Glutamatergic neuron (in vitro differentiated cells): ENCODE data around the gene C11orf58. TPM values are rescaled to one million over a fixed set of nuclear protein-coding genes. Genes with fewer than 3 reads are reported as not detected.

Source experiments
- DNase-seq: peaks from one replicate; pipeline ENCODE4 v3.0.0; 2022
- H3K27ac Mint-ChIP-seq: one replicate; pipeline ENCODE4 v1.8.0; 2020; ENCODE audit warnings: mild to moderate bottlenecking, mixed read lengths, inconsistent platforms; ENCODE audit not compliant: unreplicated experiment
- H3K27me3 Mint-ChIP-seq: one replicate; pipeline ENCODE4 v1.8.0; 2020; ENCODE audit warnings: mild to moderate bottlenecking, moderate library complexity, mixed read lengths, inconsistent platforms; ENCODE audit not compliant: unreplicated experiment
- H3K36me3 Mint-ChIP-seq: one replicate; pipeline ENCODE4 v1.8.0; 2020; ENCODE audit warnings: mild to moderate bottlenecking, mixed read lengths, inconsistent platforms; ENCODE audit not compliant: unreplicated experiment
- H3K4me1 Mint-ChIP-seq: one replicate; pipeline ENCODE4 v1.8.0; 2020; ENCODE audit warnings: mild to moderate bottlenecking, low read depth, mixed read lengths, inconsistent platforms; ENCODE audit not compliant: unreplicated experiment
- H3K4me3 Mint-ChIP-seq: one replicate; pipeline ENCODE4 v1.8.0; 2020; ENCODE audit warnings: mild to moderate bottlenecking, mixed read lengths, inconsistent platforms; ENCODE audit not compliant: unreplicated experiment
- H3K9me3 Mint-ChIP-seq: one replicate; pipeline ENCODE4 v1.8.0; 2020; ENCODE audit warnings: mild to moderate bottlenecking, moderate library complexity, mixed read lengths, inconsistent platforms; ENCODE audit not compliant: unreplicated experiment
- total RNA-seq: library from RNA; stranded (reverse); fragmentation: NEBNext Ultra II Directional; extraction: Animal tissue kit (Norgen Biotek cat#: 25700); gene quantifications from one replicate; pipeline ENCODE4 v1.2.1, GENCODE V29; 2021; ENCODE audit not compliant: unreplicated experiment
- TF ChIP-seq, protein P1 (sequence below): fragments of 200-600 bp; sonication (generic); IDR thresholded peaks from one replicate; pipeline ENCODE4 v1.5.0; 2021; ENCODE audit not compliant: partially characterized antibody, unreplicated experiment

C11orf58 gene
- total RNA-seq, 1 donor from 2014 or later: 169 TPM

DNA sequence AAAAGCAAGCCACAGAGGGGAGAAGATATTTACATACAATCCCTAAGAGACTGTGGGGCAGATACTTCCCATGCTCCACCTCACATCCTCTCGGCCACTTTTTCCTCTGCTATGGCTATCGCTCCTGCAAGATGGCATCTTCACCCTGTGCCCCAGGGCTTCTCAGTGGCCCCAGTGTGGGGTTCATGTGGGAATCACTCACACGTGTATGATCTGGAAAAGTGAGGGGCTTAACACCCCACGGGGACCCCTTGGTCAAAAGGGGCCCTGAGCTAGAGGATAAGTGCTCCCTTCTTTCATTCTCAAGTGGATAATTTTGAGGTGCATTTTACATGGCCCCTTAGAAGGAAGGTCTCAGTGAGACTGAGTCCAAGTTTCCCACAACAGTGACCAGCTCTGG is 28.7 kb downstream of the C11orf58 start:
- no peak for DNase-seq
- Mint-ChIP-seq H3K27ac (no peak overlapping the region), H3K27me3 (peaks cover 2% of the 10 kb centered on the region), H3K4me1 (no peaks in the 10 kb centered on the region), H3K9me3 (no peaks in the 10 kb centered on the region), H3K36me3 (no peaks in the 10 kb centered on the region), H3K4me3 (no peak overlapping the region)
- TF ChIP-seq, protein P1, sequence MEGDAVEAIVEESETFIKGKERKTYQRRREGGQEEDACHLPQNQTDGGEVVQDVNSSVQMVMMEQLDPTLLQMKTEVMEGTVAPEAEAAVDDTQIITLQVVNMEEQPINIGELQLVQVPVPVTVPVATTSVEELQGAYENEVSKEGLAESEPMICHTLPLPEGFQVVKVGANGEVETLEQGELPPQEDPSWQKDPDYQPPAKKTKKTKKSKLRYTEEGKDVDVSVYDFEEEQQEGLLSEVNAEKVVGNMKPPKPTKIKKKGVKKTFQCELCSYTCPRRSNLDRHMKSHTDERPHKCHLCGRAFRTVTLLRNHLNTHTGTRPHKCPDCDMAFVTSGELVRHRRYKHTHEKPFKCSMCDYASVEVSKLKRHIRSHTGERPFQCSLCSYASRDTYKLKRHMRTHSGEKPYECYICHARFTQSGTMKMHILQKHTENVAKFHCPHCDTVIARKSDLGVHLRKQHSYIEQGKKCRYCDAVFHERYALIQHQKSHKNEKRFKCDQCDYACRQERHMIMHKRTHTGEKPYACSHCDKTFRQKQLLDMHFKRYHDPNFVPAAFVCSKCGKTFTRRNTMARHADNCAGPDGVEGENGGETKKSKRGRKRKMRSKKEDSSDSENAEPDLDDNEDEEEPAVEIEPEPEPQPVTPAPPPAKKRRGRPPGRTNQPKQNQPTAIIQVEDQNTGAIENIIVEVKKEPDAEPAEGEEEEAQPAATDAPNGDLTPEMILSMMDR: no peak

DNA sequence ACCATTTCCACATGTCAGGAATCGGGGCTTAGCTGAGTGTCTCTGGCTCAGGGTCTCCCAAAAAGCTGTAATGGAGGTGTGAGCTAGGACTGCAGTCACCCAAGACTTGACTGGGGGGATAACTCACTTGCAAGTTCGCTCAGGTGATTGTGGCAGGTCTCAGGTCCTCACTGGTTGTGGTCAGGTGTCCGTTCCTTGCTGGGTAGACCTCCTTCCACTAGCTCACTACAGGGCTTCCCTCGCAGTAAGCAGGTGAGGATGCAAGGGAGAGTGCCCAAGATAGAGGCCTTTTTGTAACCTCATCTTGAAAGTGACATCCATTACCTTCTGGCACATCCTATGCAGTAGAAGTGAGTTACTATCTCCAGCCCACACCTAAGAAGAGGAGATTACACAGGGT is 29.5 kb downstream of the C11orf58 start:
- Mint-ChIP-seq H3K4me3 (no peak overlapping the region), H3K9me3 (no peaks in the 10 kb centered on the region), H3K27ac (no peak overlapping the region), H3K4me1 (no peaks in the 10 kb centered on the region), H3K27me3 (peaks cover 2% of the 10 kb centered on the region), H3K36me3 (no peaks in the 10 kb centered on the region)
- DNase-seq: no peak
- TF ChIP-seq, protein P1: no peak

DNA sequence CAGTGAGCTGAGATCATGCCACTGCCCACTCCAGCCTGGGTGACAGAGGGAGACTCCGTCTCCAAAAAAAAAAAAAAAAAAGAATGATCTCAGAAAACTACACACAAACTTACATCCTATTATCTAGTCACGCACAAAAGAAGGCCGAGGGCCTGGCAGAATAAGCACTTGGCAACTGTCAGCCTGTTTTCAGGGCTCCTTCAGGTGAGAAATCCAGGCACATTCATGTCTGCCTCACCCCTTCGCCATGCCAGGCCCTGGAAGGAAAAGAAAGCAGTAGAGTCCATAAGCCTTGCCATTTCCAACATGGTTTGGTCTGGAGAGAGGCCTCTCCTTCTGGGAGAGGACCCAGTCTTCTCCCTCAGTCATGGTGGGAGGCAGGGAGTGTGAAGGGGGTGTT is 30.9 kb downstream of the C11orf58 start:
- TF ChIP-seq, protein P1: no peak
- Mint-ChIP-seq H3K4me3 (no peak overlapping the region), H3K36me3 (no peaks in the 10 kb centered on the region), H3K4me1 (no peaks in the 10 kb centered on the region), H3K27me3 (peaks cover 2% of the 10 kb centered on the region), H3K9me3 (no peaks in the 10 kb centered on the region), H3K27ac (no peak overlapping the region)
- no peak for DNase-seq

DNA sequence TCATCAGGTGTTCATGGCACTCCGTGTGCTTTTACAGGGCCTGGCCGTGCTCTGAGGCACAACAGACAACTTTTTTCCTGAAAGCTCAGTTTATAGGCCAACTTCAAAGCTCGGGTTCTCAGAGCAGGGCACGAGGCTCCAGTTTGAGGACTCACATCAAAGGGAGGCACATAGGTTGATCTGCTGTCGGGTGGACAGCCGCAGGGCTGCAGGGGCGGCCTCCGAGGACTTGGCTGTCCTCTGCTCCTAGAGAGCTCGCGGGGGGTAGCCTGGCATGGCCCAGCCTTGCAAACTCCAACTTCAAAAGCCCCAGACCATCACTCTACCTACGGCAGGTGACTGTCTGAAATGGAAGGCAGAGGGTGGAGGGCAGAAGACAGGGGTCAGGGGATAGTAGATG is 31.6 kb downstream of the C11orf58 start:
- TF ChIP-seq, protein P1: no peak
- no peak for DNase-seq

DNA sequence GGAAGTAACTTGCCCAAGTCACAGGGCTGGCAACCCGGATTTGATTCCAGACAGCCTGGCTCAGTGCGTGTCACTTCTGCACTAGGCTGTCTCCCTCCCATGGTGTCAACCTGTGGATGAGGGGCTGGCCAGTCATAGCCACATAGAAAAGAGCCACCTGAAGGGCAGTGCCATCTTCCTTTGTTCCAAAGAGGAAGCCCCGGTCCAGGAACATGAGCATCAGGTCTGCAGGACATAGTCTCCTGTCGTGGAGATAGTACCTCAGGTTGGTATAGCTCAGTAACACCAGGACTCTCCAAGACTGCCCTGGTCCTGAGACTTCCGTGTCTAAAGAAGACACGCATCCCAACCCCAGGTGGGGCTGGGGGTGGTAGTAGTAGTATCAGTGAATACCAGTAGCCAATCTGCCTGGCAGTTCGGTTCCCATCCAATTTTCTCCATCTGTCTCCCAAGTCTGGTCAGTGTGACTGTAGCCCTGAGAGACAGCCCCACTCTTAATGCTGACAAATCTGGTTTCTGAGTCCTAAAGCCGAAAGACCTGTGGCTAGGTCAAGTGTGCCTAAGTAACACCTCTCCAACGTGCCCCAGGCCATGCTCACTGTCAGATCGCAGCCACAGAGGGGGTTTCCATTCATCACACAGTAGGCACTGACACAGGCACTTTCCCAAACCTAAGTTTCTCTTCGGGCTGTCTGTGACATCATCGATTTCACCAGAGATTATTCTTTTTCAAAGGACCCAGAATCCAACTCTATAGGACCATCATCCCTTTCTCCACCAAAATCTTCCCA is 33.1 kb downstream of the C11orf58 start:
- Mint-ChIP-seq H3K27me3 (peaks cover 2% of the 10 kb centered on the region), H3K27ac (no peak overlapping the region), H3K4me1 (no peaks in the 10 kb centered on the region), H3K9me3 (peaks cover 2% of the 10 kb centered on the region), H3K4me3 (no peak overlapping the region), H3K36me3 (no peaks in the 10 kb centered on the region)
- TF ChIP-seq, protein P1: no peak
- no peak for DNase-seq

More for the DNA sequence above, 31.6 kb downstream of the C11orf58 start:
- Mint-ChIP-seq H3K27me3 (peaks cover 2% of the 10 kb centered on the region), H3K4me3 (no peak overlapping the region), H3K27ac (no peak overlapping the region), H3K36me3 (no peaks in the 10 kb centered on the region), H3K9me3 (peaks cover 2% of the 10 kb centered on the region), H3K4me1 (no peaks in the 10 kb centered on the region)
